B cell (primary cell): ENCODE results near the gene DGCR8. TPM values are rescaled to one million over a fixed set of nuclear protein-coding genes. Genes with fewer than 3 reads are reported as not detected.

ENCODE experiments used
- ATAC-seq: fragments of 200-7000 bp; cut with Tn5 transposase; one replicate; pipeline ENCODE4 v1.10.0; 2021; ENCODE audit warnings: low read depth, mild to moderate bottlenecking, moderate number of reproducible peaks, moderate library complexity
- CTCF ChIA-PET: fragments of 350-600 bp; sonication (Branson Sonifier 250); formaldehyde crosslinking; loops from one replicate; lab custom pipeline; 2021; ENCODE audit warnings: antibody characterized with exemption, inconsistent platforms; lab: Charles Lee
- POLR2A ChIA-PET: fragments of 350-600 bp; sonication (Branson Sonifier 250); formaldehyde crosslinking; loops from one replicate; lab custom pipeline; 2021; ENCODE audit warnings: antibody characterized with exemption; lab: Charles Lee
- DNase-seq: peaks from one replicate; pipeline ENCODE4 v3.0.0; 2013
- H2AFZ ChIP-seq: 2 replicates; pipeline ENCODE4 v1.6.1; 2012; ENCODE audit warnings: mild to moderate bottlenecking, low read depth, low read length; ENCODE audit not compliant: insufficient read depth, poor library complexity, severe bottlenecking
- H3K27ac ChIP-seq, 2 donors: 1 replicate in 1 of 2; 2 replicates in 1 of 2; pipeline ENCODE4 v1.5.1; 2012 to 2013; ENCODE audit warnings: low read length in 2 of 2, mild to moderate bottlenecking in 2 of 2, moderate library complexity in 1 of 2
- H3K27me3 ChIP-seq, 4 experiments: fragments of 200-600 bp in 1 of 4; sonication (generic) in 1 of 4; replicated peaks in 1 of 4; 1 replicate in 2 of 4; 2 replicates in 2 of 4; pipeline versions ENCODE4 v1.6.1 to v1.7.0; 2013 to 2016; ENCODE audit warnings: low read length in 3 of 4, mild to moderate bottlenecking in 2 of 4, mixed read lengths in 1 of 4, moderate library complexity in 1 of 4; ENCODE audit not compliant: insufficient read depth in 4 of 4, control insufficient read depth in 3 of 4; ENCODE audit errors: control extremely low read depth in 1 of 4
- H3K36me3 ChIP-seq, 2 experiments: replicated peaks in 1 of 2; 1 replicate in 1 of 2; 2 replicates in 1 of 2; pipeline versions ENCODE4 v1.6.1 to v1.7.1; 2013; ENCODE audit warnings: low read length in 1 of 2; ENCODE audit not compliant: insufficient read depth in 2 of 2, control insufficient read depth in 1 of 2; ENCODE audit errors: control extremely low read depth in 1 of 2, extremely low read depth in 1 of 2
- H3K4me1 ChIP-seq, 2 donors: fragments of 200-600 bp in 1 of 2; sonication (generic) in 1 of 2; 1 replicate in 1 of 2; 2 replicates in 1 of 2; pipeline versions ENCODE4 v1.5.1 to v1.6.1; 2013 to 2017; ENCODE audit warnings: low read length in 2 of 2; ENCODE audit not compliant: control insufficient read depth in 2 of 2, insufficient read depth in 2 of 2
- H3K4me2 ChIP-seq: replicated peaks from 2 replicates; pipeline ENCODE3; 2012; ENCODE audit warnings: mild to moderate bottlenecking, low read depth, low read length; ENCODE audit not compliant: poor library complexity, severe bottlenecking
- H3K4me3 ChIP-seq, 5 experiments: fragments of 200-600 bp in 1 of 5; sonication (generic) in 1 of 5; 1 replicate in 3 of 5; 2 replicates in 2 of 5; pipeline versions ENCODE4 v1.5.1 to v1.7.0; 2011 to 2016; ENCODE audit warnings: low read length in 4 of 5, mild to moderate bottlenecking in 4 of 5, low read depth in 2 of 5, control low read depth in 1 of 5, moderate library complexity in 1 of 5; ENCODE audit not compliant: insufficient read depth in 1 of 5; ENCODE audit errors: control extremely low read depth in 1 of 5, extremely low read depth in 1 of 5
- H3K79me2 ChIP-seq: fragments of 200-600 bp; sonication (generic); one replicate; pipeline ENCODE4 v1.6.0; 2016; ENCODE audit warnings: low read length; ENCODE audit not compliant: control insufficient read depth, insufficient read depth
- H3K9ac ChIP-seq: fragments of 200-600 bp; sonication (generic); 2 replicates; pipeline ENCODE4 v1.6.1; 2017; ENCODE audit warnings: mild to moderate bottlenecking, low read length, moderate library complexity
- H3K9me3 ChIP-seq, 3 donors: one replicate each; pipeline versions ENCODE4 v1.6.1 to v1.7.1; 2013; ENCODE audit warnings: low read length in 2 of 3; ENCODE audit not compliant: control insufficient read depth in 2 of 3, insufficient read depth in 1 of 3; ENCODE audit errors: control extremely low read depth in 1 of 3
- H4K20me1 ChIP-seq: 2 replicates; pipeline ENCODE4 v1.6.0; 2012; ENCODE audit warnings: mild to moderate bottlenecking, low read length; ENCODE audit not compliant: insufficient read depth, control insufficient read depth, poor library complexity, severe bottlenecking
- H3K27ac Mint-ChIP-seq: one replicate; pipeline ENCODE4 v1.8.0; 2021; ENCODE audit warnings: mixed read lengths
- H3K27me3 Mint-ChIP-seq: one replicate; pipeline ENCODE4 v1.8.0; 2021; ENCODE audit warnings: mixed read lengths
- H3K4me1 Mint-ChIP-seq: one replicate; pipeline ENCODE4 v1.8.0; 2021; ENCODE audit warnings: mixed read lengths
- H3K4me3 Mint-ChIP-seq: one replicate; pipeline ENCODE4 v1.8.0; 2021; ENCODE audit warnings: mixed read lengths
- H3K9me3 Mint-ChIP-seq: one replicate; pipeline ENCODE4 v1.8.0; 2022; ENCODE audit warnings: mixed read lengths; ENCODE audit not compliant: insufficient read depth
- EZH2 ChIP-seq: IDR thresholded peaks from 2 replicates; pipeline ENCODE4 v1.6.1; 2012; ENCODE audit warnings: borderline replicate concordance, low read depth, mild to moderate bottlenecking, moderate library complexity, low read length; ENCODE audit not compliant: insufficient read depth, poor library complexity, severe bottlenecking
- WGBS: methylation state at CpG from one replicate; pipeline ENCODE4 v1.1.5; 2013; ENCODE audit warnings: missing lambda C conversion rate; ENCODE audit not compliant: insufficient coverage; 5-methylcytosine and 5-hydroxymethylcytosine counted together
- intact Hi-C: fragments of 100-400 bp; cut with micrococcal nuclease; formaldehyde crosslinking; loops from one replicate; pipeline ENCODE4 v1.10.0; 2022
- polyA plus RNA-seq: library from polyadenylated mRNA; depleted of rRNA; stranded (reverse); fragments of >200 nt; gene quantifications from 2 replicates; pipeline ENCODE4 v1.2.3, GENCODE V29; 2012
- total RNA-seq, 2 donors: library from RNA; stranded (reverse); fragments of 120-200 nt in 1 of 2; gene quantifications; 1 replicate in 1 of 2; 2 replicates in 1 of 2; pipeline versions ENCODE4 v1.2.3 to v1.2.4, GENCODE V29; 2013 to 2022
- TF ChIP-seq, protein P1 (sequence below): fragments of 200-600 bp; IDR thresholded peaks from one replicate; pipeline ENCODE4 v1.8.0; 2022; ENCODE audit warnings: antibody characterized with exemption, mild to moderate bottlenecking

DGCR8 gene
- total and polyA plus RNA-seq, 2 donors (not counting 1 experiment from before 2014, with no cell fraction given) = 19.6 to 43.2 TPM

DNA sequence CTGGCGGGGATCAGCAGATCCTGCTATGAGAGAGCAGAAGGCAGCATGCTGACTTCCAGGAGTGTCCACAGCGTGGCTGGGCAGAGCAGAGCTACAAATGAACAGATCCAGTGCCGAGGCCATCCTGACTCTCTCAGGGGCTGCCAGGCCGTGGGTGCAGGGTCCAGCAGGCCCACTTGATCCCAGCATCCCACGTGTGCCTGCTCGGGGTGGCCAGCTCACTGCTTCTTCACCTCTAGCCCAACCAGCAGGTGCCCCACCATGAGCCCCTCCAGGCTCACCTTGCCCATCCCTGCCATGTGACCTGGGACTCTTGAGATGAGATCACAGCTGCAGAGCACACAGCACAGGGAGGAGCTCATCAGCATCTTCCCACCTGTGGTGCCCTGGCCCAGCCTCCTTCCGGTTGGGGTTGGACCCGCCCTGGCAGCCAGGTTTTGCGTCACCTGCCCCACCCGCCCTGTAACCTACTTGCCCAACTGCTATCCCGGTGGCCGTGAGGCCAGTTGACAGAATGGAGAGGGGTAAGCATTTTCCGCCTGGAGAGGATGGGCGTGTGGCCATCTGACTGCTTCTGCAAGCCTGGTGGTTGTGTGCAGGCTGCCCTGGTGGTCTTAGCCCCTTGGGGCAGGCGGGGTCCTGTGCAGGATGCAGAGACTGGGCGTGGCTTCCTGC lies 48.2 kb upstream of the DGCR8 start:
- Histone ChIP-seq H3K4me3 (no peak overlapping the region), H3K27ac (peak overlapping the region; percentile 56 to 77), H3K27me3 (no peaks in the 10 kb centered on the region), H3K4me1 (peaks cover 26 to 62% of the 10 kb centered on the region in 2 donors), H3K36me3 (peaks cover 0 to 8% of the 10 kb centered on the region in 2 experiments), H3K9ac (peak overlapping the region; percentile 29), H4K20me1 (peaks cover 74% of the 10 kb centered on the region), H3K79me2 (peaks cover 86% of the 10 kb centered on the region), H3K4me2 (peak overlapping the region; percentile 46), H2AFZ (no peak overlapping the region), H3K9me3 (peaks cover 0 to 39% (median 10%) of the 10 kb centered on the region in 3 donors)
- DNase-seq (peak; percentile 51), ATAC-seq (peak; percentile 74)
- TF ChIP-seq, protein P1, sequence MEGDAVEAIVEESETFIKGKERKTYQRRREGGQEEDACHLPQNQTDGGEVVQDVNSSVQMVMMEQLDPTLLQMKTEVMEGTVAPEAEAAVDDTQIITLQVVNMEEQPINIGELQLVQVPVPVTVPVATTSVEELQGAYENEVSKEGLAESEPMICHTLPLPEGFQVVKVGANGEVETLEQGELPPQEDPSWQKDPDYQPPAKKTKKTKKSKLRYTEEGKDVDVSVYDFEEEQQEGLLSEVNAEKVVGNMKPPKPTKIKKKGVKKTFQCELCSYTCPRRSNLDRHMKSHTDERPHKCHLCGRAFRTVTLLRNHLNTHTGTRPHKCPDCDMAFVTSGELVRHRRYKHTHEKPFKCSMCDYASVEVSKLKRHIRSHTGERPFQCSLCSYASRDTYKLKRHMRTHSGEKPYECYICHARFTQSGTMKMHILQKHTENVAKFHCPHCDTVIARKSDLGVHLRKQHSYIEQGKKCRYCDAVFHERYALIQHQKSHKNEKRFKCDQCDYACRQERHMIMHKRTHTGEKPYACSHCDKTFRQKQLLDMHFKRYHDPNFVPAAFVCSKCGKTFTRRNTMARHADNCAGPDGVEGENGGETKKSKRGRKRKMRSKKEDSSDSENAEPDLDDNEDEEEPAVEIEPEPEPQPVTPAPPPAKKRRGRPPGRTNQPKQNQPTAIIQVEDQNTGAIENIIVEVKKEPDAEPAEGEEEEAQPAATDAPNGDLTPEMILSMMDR = no peak
- TF ChIP-seq EZH2 = no peak
- CTCF ChIA-PET = interaction anchor here (0.9 to 2.5 kb wide), 4 partner anchors 10 to 61 kb away, joined by 3 to 11 read pairs (median 4); no protein-coding TSS in a partner anchor
- WGBS = 66% methylated on average over 15 of the region's 16 CpGs
- peak overlapping the region; percentile 64 for H3K4me3 Mint-ChIP-seq
- H3K27ac Mint-ChIP-seq = peak overlapping the region; percentile 96
- POLR2A ChIA-PET = interaction anchor here (1.2 kb wide), 1 partner anchor 10 kb away, joined by 4 read pairs; no protein-coding TSS in a partner anchor
- intact Hi-C loops = loop anchor here (2.0 kb wide), 1 partner anchor 15 kb away; the partner anchor contains the start of gene ARVCF
- H3K4me1 Mint-ChIP-seq = peaks cover 74% of the 10 kb centered on the region
- peaks cover 3% of the 10 kb centered on the region for H3K9me3 Mint-ChIP-seq
- H3K27me3 Mint-ChIP-seq = no peaks in the 10 kb centered on the region
